Measurements from ENCODE around the gene LMO4. TPM values are rescaled to one million over a fixed set of nuclear protein-coding genes. Genes with fewer than 3 reads are reported as not detected.

Gene LMO4
- total and polyA plus RNA-seq, 10 of the 15 experiments (the other 5 are each of a cell fraction or from before 2014, with no cell fraction given) = 3.8 to 76.6 (median 20.7) TPM

DNA sequence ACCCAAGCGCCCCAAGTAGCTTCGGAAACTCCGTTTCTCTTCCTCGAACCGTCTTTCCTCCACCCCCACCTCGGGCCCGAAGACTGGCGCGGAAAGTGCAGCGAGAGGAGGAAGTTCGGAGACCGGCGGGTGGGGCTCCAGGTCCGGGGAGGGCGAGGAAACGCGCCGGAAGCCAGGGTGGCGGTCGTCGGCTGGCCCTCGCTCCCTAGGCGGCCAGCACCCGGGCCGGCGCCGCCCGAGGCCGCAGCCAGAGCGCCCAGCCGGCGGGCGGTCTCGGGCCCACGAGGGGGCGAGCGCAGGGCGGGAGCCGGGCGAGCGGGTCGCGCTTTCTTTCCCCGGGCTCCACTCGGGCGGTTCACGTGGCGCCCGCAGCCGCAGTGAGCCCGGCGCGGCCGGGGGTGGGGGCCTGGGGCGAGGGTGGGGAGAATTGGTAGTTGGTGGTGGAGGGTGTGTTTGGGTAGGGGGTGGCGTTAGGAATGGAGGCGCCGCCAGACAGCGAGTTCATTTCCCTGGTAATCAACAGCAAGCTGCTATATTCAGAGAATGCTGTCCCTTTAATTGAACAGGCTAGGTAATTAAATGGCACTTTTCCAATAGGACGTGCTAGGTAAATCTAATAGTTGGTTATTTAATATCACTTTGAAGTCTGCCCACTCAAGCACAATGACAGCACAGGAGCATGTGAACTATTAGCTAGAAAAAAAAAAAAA, 6.7 kb downstream of the LMO4 start (continued):
- TF ChIP-seq TCF12 (IDR thresholded peaks at IDR 0.05; ENCODE audit: low read depth, low read length) (0 out of 2 replicates have a peak, but pooled peaks have one; percentile 3), TARDBP (IDR thresholded peaks at IDR 0.05; ENCODE audit: borderline replicate concordance) (no peak), CUX1 (IDR thresholded peaks at IDR 0.05; ENCODE audit: insufficient replicate concordance, low read depth, low read length) (no peak), CHD4 (IDR thresholded peaks at IDR 0.05) (no peak), MTA3 (IDR thresholded peaks at IDR 0.05; ENCODE audit: borderline replicate concordance, low read length) (no peak), BHLHE40 (IDR thresholded peaks at IDR 0.05; ENCODE audit: borderline replicate concordance in 1 of 2, low read depth in 2 of 2, low read length in 1 of 2) (peak in 1 of 2 experiments; percentile 77; a peak in 2 of 4 replicates), ELK1 (IDR thresholded peaks at IDR 0.05; ENCODE audit: low read depth, low read length) (no peak), ESRRA (IDR thresholded peaks at IDR 0.05; ENCODE audit: low read length) (no peak), TBL1XR1 (IDR thresholded peaks at IDR 0.05; ENCODE audit: low read depth, low read length) (no peak), KDM1A (IDR thresholded peaks at IDR 0.05; ENCODE audit: borderline replicate concordance) (no peak), IKZF1 (conservative IDR thresholded peaks at IDR 0.05) (peak; percentile 78), SIN3A (IDR thresholded peaks at IDR 0.05; ENCODE audit: low read depth, low read length) (no peak), SRF (IDR thresholded peaks at IDR 0.05; ENCODE audit: low read depth in 2 of 2, low read length in 2 of 2) (no peak), RB1 (IDR thresholded peaks at IDR 0.05; ENCODE audit: borderline replicate concordance) (peak; percentile 71; the same call in 1 of the 2 replicates), ZZZ3 (IDR thresholded peaks at IDR 0.05; ENCODE audit: control insufficient read depth, insufficient read length, low read depth) (no peak), MYC (IDR thresholded peaks at IDR 0.05; ENCODE audit: insufficient read depth, insufficient read length, insufficient replicate concordance, low read length, severe bottlenecking) (no peak), BCL3 (IDR thresholded peaks at IDR 0.05; ENCODE audit: borderline replicate concordance, insufficient read depth, low read depth, low read length, poor library complexity, severe bottlenecking) (no peak)
- TF ChIP-seq, protein P1, sequence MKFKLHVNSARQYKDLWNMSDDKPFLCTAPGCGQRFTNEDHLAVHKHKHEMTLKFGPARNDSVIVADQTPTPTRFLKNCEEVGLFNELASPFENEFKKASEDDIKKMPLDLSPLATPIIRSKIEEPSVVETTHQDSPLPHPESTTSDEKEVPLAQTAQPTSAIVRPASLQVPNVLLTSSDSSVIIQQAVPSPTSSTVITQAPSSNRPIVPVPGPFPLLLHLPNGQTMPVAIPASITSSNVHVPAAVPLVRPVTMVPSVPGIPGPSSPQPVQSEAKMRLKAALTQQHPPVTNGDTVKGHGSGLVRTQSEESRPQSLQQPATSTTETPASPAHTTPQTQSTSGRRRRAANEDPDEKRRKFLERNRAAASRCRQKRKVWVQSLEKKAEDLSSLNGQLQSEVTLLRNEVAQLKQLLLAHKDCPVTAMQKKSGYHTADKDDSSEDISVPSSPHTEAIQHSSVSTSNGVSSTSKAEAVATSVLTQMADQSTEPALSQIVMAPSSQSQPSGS (IDR thresholded peaks at IDR 0.05; ENCODE audit: low read length) = no peak
